Stimulated activated naive CD8-positive, alpha-beta T cell treated with anti-CD3 and anti-CD28 coated beads, Interleukin-15, amount 100 ng/mL, for 72 hours (primary cell): ENCODE results near the gene GKN2.

ENCODE experiments used
- ATAC-seq: fragments of 150-1000 bp; cut with Tn5 transposase; 2 replicates; pipeline ENCODE4 v1.10.0; 2021; ENCODE audit warnings: mild to moderate bottlenecking, moderate library complexity
- DNase-seq, 2 donors: peaks; one replicate each; pipeline ENCODE4 v3.0.0; 2021 to 2022
- H3K27ac Mint-ChIP-seq, 2 donors: one replicate each; pipeline ENCODE4 v1.8.0; 2022; ENCODE audit warnings: mild to moderate bottlenecking in 2 of 2, mixed read lengths in 2 of 2, moderate library complexity in 2 of 2
- H3K27me3 Mint-ChIP-seq: one replicate; pipeline ENCODE4 v1.8.0; 2022; ENCODE audit warnings: mixed read lengths
- H3K4me1 Mint-ChIP-seq: one replicate; pipeline ENCODE4 v1.8.0; 2022; ENCODE audit warnings: mild to moderate bottlenecking, mixed read lengths
- H3K4me3 Mint-ChIP-seq, 2 donors: one replicate each; pipeline ENCODE4 v1.8.0; 2022; ENCODE audit warnings: mild to moderate bottlenecking in 2 of 2, mixed read lengths in 2 of 2, moderate library complexity in 1 of 2
- H3K9me3 Mint-ChIP-seq, 2 donors: one replicate each; pipeline ENCODE4 v1.8.0; 2022; ENCODE audit warnings: mixed read lengths in 2 of 2

Gene GKN2

GRCh38 chr2:68938938-68939337 lies 13.8 kb downstream of the GKN2 start:
- Mint-ChIP-seq H3K27ac (no peak overlapping the region), H3K4me3 (no peak overlapping the region), H3K9me3 (no peaks in the 10 kb centered on the region), H3K27me3 (peaks cover 32% of the 10 kb centered on the region), H3K4me1 (peaks cover 6% of the 10 kb centered on the region)
- ATAC-seq: no peak
- DNase-seq: no peak

GRCh38 chr2:68937346-68938055 lies 15.2 kb downstream of the GKN2 start:
- no peak overlapping the region for H3K27ac Mint-ChIP-seq
- no peaks in the 10 kb centered on the region for H3K4me1 Mint-ChIP-seq
- peaks cover 28% of the 10 kb centered on the region for H3K27me3 Mint-ChIP-seq
- DNase-seq (no peak), ATAC-seq (no peak)
- no peaks in the 10 kb centered on the region for H3K9me3 Mint-ChIP-seq
- no peak overlapping the region for H3K4me3 Mint-ChIP-seq

DNA sequence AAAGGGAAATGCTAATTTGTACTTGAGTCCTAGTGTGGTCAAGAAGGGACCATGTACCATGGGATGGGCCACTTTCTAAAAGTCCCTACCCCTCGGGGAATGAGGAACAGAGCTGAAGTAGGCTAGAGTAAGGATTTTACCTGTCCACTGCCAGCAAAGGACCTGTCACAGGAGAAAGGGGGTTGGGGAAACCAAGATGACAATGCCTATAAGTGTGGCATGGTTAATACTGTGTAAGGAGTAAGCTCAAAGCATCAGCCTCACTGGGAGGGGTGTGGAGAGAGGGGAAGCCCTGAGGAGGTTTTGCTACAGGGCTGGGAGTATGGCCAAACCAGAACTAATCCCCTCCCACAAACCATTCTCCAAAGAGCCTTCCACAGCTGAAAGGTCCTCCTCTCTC lies 15.8 kb downstream of the GKN2 start:
- Mint-ChIP-seq H3K9me3 (no peaks in the 10 kb centered on the region), H3K4me3 (no peak overlapping the region), H3K4me1 (no peaks in the 10 kb centered on the region), H3K27ac (no peak overlapping the region), H3K27me3 (peaks cover 22% of the 10 kb centered on the region)
- DNase-seq (no peak), ATAC-seq (no peak)

GRCh38 chr2:68936427-68936826 lies 16.3 kb downstream of the GKN2 start:
- DNase-seq (no peak), ATAC-seq (no peak)
- Mint-ChIP-seq H3K27ac (no peak overlapping the region), H3K4me1 (no peaks in the 10 kb centered on the region), H3K9me3 (no peaks in the 10 kb centered on the region), H3K27me3 (peaks cover 17% of the 10 kb centered on the region), H3K4me3 (no peak overlapping the region)

DNA sequence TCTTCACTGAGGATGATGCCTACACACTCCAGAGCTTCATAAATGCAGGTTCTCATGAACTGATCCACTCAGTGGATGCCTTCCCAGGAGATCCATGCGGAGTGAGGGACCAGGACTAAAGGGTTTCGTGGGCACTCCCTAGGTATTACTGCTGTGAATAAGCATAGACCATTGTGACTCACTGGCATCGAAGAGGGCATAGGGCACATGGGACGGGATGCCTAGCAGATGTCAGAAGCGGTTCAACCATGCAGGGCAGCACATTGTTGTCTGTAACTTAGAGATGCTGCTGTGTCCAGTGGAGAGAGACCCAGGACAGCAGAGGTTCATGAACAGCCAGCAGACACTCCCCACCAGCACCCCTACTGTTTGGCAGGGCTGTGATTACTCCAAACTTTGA lies 17.2 kb downstream of the GKN2 start:
- Mint-ChIP-seq H3K9me3 (no peaks in the 10 kb centered on the region), H3K27me3 (peaks cover 8% of the 10 kb centered on the region), H3K4me1 (no peaks in the 10 kb centered on the region), H3K4me3 (no peak overlapping the region), H3K27ac (no peak overlapping the region)
- DNase-seq (no peak), ATAC-seq (no peak)

- H3K9me3 Mint-ChIP-seq: no peaks in the 10 kb centered on the region
- DNase-seq: no peak
- no peaks in the 10 kb centered on the region for H3K4me1 Mint-ChIP-seq
These were observed 18.7 kb downstream of the GKN2 start for GRCh38 chr2:68934021-68934420.

GRCh38 chr2:68932402-68932801 lies 20.3 kb downstream of the GKN2 start:
- H3K4me1 Mint-ChIP-seq: no peaks in the 10 kb centered on the region
- H3K4me3 Mint-ChIP-seq: no peak overlapping the region
- no peak for DNase-seq
- H3K9me3 Mint-ChIP-seq: no peaks in the 10 kb centered on the region
- H3K27me3 Mint-ChIP-seq: peaks cover 8% of the 10 kb centered on the region
- ATAC-seq: no peak
- H3K27ac Mint-ChIP-seq: no peak overlapping the region

More at GRCh38 chr2:68934021-68934420, 18.7 kb downstream of the GKN2 start:
- no peak for ATAC-seq
- Mint-ChIP-seq H3K4me3 (no peak overlapping the region), H3K27ac (no peak overlapping the region), H3K27me3 (peaks cover 8% of the 10 kb centered on the region)

- no peak overlapping the region for H3K4me3 Mint-ChIP-seq
- H3K27me3 Mint-ChIP-seq: peaks cover 8% of the 10 kb centered on the region
- no peaks in the 10 kb centered on the region for H3K4me1 Mint-ChIP-seq
- H3K27ac Mint-ChIP-seq: no peak overlapping the region
- no peaks in the 10 kb centered on the region for H3K9me3 Mint-ChIP-seq
- ATAC-seq: no peak
- DNase-seq: no peak
These were observed 20.9 kb downstream of the GKN2 start for GRCh38 chr2:68931799-68932198.

- H3K27ac Mint-ChIP-seq: no peak overlapping the region
- H3K27me3 Mint-ChIP-seq: peaks cover 8% of the 10 kb centered on the region
- ATAC-seq (no peak), DNase-seq (no peak)
- H3K4me1 Mint-ChIP-seq: no peaks in the 10 kb centered on the region
- H3K4me3 Mint-ChIP-seq: no peak overlapping the region
- no peaks in the 10 kb centered on the region for H3K9me3 Mint-ChIP-seq
These were observed 21.5 kb downstream of the GKN2 start for GRCh38 chr2:68931149-68931711.

DNA sequence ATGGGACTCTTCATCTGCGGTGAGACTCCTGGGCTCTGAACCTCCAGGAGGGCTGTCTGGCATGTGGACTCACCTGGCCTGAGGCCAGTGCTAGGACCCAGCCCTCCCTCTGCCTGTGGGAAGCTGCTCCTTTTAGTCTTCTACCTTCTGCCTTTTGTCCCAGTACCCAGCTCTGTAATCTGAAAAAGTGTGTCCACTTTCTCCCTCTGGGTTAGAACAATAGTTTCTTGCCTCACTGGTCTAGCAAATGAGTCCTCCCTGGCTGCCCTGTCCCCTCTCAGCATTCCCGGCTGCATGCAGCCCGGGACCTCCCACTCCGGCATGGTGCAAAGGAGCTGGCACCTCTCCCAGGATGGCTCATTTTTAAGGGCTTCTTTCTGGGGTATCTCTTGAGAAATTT lies 25.9 kb downstream of the GKN2 start:
- Mint-ChIP-seq H3K27ac (no peak overlapping the region), H3K4me1 (no peaks in the 10 kb centered on the region), H3K4me3 (no peak overlapping the region), H3K9me3 (no peaks in the 10 kb centered on the region), H3K27me3 (no peaks in the 10 kb centered on the region)
- ATAC-seq (no peak), DNase-seq (no peak)

GRCh38 chr2:68925295-68925896 lies 27.3 kb downstream of the GKN2 start:
- no peak overlapping the region for H3K4me3 Mint-ChIP-seq
- H3K9me3 Mint-ChIP-seq: no peaks in the 10 kb centered on the region
- no peaks in the 10 kb centered on the region for H3K27me3 Mint-ChIP-seq
- DNase-seq (peak; percentile 41 to 54), ATAC-seq (peak; percentile 74)
- no peak overlapping the region for H3K27ac Mint-ChIP-seq
- H3K4me1 Mint-ChIP-seq: no peaks in the 10 kb centered on the region

DNA sequence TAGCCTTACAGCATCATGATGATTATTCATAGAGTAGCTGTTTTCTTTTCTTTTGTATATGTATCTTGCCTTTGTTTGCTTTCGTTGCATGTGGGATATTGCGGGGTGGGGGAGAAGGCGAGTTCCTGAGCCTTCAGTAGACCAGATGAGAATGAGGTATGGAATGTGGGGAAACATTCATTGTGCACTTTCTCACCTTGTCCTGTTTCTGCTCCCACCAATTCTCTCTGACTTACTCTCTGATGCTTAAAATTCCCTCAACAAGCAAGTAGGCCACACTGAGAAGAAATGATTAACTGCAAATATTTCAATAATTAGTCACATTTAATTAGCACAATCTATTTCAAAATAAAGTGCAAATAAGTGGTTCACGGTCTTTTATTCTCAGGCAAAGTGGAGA lies 31.0 kb downstream of the GKN2 start:
- ATAC-seq (no peak), DNase-seq (no peak)
- no peaks in the 10 kb centered on the region for H3K4me1 Mint-ChIP-seq
- H3K27me3 Mint-ChIP-seq: no peaks in the 10 kb centered on the region
- no peak overlapping the region for H3K4me3 Mint-ChIP-seq
- H3K27ac Mint-ChIP-seq: no peak overlapping the region
- no peaks in the 10 kb centered on the region for H3K9me3 Mint-ChIP-seq

DNA sequence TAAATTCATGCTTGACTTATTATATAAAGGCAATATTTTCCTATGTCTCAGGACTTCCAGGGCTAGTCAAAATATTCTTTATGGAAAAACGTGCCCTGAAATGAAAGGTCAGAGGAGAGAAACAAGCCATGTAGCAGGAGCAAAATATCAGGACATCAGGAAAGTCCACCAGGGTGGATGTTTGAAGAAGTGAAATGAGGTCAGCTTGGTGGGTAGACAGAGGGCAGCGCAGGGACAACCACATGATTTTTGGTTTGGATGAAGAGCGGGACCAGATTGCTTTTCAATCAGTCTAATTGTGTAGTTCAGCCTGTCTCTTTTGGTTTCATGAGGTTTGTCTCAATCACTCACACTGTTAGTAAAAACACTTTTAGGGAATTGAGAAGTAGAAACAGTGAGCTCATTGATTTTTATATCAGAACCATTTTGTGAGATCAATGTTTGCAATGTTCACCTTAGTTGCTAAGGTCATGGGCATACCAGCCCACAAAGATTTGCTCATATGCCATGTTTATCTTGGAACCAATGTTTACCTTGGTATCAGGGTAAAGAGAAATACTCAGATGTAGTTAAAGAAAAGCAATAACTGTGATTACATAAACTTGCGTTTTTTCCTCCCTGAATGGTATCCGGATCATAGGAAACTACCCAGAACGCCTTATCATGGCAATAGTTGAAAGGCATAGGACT lies 32.1 kb downstream of the GKN2 start:
- H3K27me3 Mint-ChIP-seq: no peaks in the 10 kb centered on the region

DNA sequence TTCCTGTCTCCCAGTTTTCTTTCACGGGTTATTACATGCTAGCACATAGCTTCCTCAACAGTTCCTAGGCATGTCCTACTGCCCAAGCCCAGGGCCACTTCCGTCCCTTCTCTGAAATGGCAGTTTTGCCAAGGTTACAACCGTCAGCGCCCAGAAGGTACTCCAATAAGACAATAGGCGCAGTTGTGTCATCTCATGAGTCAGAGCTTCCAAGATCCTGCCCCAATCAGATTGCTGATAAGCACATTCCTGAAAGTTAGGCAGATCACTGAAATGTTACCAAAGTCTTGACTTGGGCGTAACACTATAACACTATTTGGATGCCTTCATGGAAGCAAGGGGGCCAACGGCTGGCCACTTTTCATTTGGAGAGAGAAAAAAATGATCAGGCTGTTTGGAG lies 34.2 kb downstream of the GKN2 start:
- ATAC-seq (no peak), DNase-seq (no peak)
- Mint-ChIP-seq H3K4me3 (no peak overlapping the region), H3K27ac (peak overlapping the region in 1 of 2 donors; percentile 3), H3K27me3 (no peaks in the 10 kb centered on the region), H3K9me3 (no peaks in the 10 kb centered on the region), H3K4me1 (no peaks in the 10 kb centered on the region)

More for the DNA sequence above, 32.1 kb downstream of the GKN2 start:
- Mint-ChIP-seq H3K9me3 (no peaks in the 10 kb centered on the region), H3K27ac (no peak overlapping the region), H3K4me1 (no peaks in the 10 kb centered on the region), H3K4me3 (no peak overlapping the region)
- ATAC-seq: no peak
- DNase-seq: no peak

- no peaks in the 10 kb centered on the region for H3K27me3 Mint-ChIP-seq
- no peaks in the 10 kb centered on the region for H3K9me3 Mint-ChIP-seq
- no peak overlapping the region for H3K27ac Mint-ChIP-seq
- DNase-seq: no peak
- no peak overlapping the region for H3K4me3 Mint-ChIP-seq
- no peak for ATAC-seq
- no peaks in the 10 kb centered on the region for H3K4me1 Mint-ChIP-seq
These were observed 35.5 kb downstream of the GKN2 start for GRCh38 chr2:68917034-68917718.

DNA sequence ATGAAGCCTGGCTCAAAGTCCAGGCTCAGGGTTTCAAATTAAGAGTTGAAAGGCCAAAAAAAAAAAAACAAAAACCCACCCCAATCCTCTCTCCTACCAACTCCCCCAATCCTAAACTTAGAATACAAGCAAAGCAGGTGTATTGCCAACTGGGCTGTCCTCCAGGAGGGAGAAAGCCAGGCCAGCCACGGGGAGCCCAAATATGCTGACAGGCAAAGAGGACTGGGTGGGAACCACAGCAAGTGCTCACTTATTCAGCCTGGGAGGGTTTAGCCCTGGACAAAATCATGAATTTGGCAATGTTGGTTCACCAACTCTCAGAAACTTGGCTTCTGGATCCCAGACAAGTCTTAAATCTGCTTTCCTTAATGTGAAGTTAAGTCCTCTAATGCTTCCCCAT lies 36.5 kb downstream of the GKN2 start:
- Mint-ChIP-seq H3K4me3 (no peak overlapping the region), H3K27ac (no peak overlapping the region), H3K9me3 (no peaks in the 10 kb centered on the region), H3K4me1 (no peaks in the 10 kb centered on the region), H3K27me3 (no peaks in the 10 kb centered on the region)
- ATAC-seq: no peak
- no peak for DNase-seq
